GM12875 (cell line): ENCODE measurements around the gene LRCH1.

ENCODE experiments used
- H3K4me3 ChIP-seq: one replicate; pipeline ENCODE4 v1.5.1; 2011; ENCODE audit warnings: low read depth, low read length, control low read depth
- CTCF ChIP-seq: IDR thresholded peaks from 2 replicates; pipeline ENCODE4 v1.5.1; 2011; ENCODE audit warnings: low read depth, mild to moderate bottlenecking, control low read depth, inconsistent platforms, low read length, moderate library complexity, borderline replicate concordance; ENCODE audit not compliant: insufficient read depth

LRCH1 gene

GRCh38 chr13:46536341-46536740, 16.6 kb upstream of the LRCH1 start:
- no peak for TF ChIP-seq CTCF
- H3K4me3 ChIP-seq, result no peak overlapping the region

GRCh38 chr13:46539231-46539630, 13.7 kb upstream of the LRCH1 start:
- no peak overlapping the region for H3K4me3 ChIP-seq
- no peak for TF ChIP-seq CTCF

- H3K4me3 ChIP-seq, result no peak overlapping the region
- no peak for TF ChIP-seq CTCF
Observed at GRCh38 chr13:46541210-46541609, 11.8 kb upstream of the LRCH1 start.

GRCh38 chr13:46542833-46543232, 10.1 kb upstream of the LRCH1 start:
- no peak for TF ChIP-seq CTCF
- H3K4me3 ChIP-seq, result no peak overlapping the region

- no peak overlapping the region for H3K4me3 ChIP-seq
- no peak for TF ChIP-seq CTCF
Observed at GRCh38 chr13:46543287-46543686, 9.7 kb upstream of the LRCH1 start.

- no peak overlapping the region for H3K4me3 ChIP-seq
- TF ChIP-seq CTCF, result no peak
Observed at GRCh38 chr13:46544208-46544607, 8.8 kb upstream of the LRCH1 start.

GRCh38 chr13:46544811-46545210, 8.2 kb upstream of the LRCH1 start:
- no peak for TF ChIP-seq CTCF
- H3K4me3 ChIP-seq, result no peak overlapping the region
